K562 (cell line): ENCODE data around the gene SLC25A45. TPM values are rescaled to one million over a fixed set of nuclear protein-coding genes. Genes with fewer than 3 reads are reported as not detected.

Experiments used
- CHCHD3 ChIP-seq: fragments of 250-450 bp; sonication (Bioruptor Pico); IDR thresholded peaks from 2 replicates; pipeline ENCODE4 v2.1.2; 2022; ENCODE audit warnings: mild to moderate bottlenecking
- E2F3 ChIP-seq: fragments of 250-450 bp; sonication (Bioruptor Pico); IDR thresholded peaks from 2 replicates; pipeline ENCODE4 v1.4.0; 2020; ENCODE audit warnings: mild to moderate bottlenecking
- ESRRB ChIP-seq: fragments of 250-450 bp; sonication (Bioruptor Pico); IDR thresholded peaks from 2 replicates; pipeline ENCODE4 v1.5.0; 2020; ENCODE audit warnings: mild to moderate bottlenecking, moderate library complexity, borderline replicate concordance
- HNRNPLL ChIP-seq: fragments of 200-400 bp; formaldehyde crosslinking; IDR thresholded peaks from 2 replicates; pipeline ENCODE4 v1.6.1; 2017; ENCODE audit warnings: low read length, low read depth, mild to moderate bottlenecking; ENCODE audit not compliant: poor library complexity, severe bottlenecking
- JUN ChIP-seq, 2 experiments: sonication (generic) in 1 of 2; formaldehyde crosslinking in 1 of 2; IDR thresholded peaks; 2 replicates each; pipeline versions ENCODE4 v1.6.1 to v1.8.0; 2012 to 2022; ENCODE audit warnings: borderline replicate concordance in 2 of 2, mild to moderate bottlenecking in 2 of 2, improper control_type of control experiment in 1 of 2, low read depth in 1 of 2, low read length in 1 of 2, missing genetic modification reagents in 1 of 2
- NFXL1 ChIP-seq: fragments of 450-650 bp; formaldehyde crosslinking; IDR thresholded peaks from 2 replicates; pipeline ENCODE4 v1.4.0; 2021; ENCODE audit warnings: mild to moderate bottlenecking
- RAD21 ChIP-seq, 2 experiments: fragments of 250-450 bp in 1 of 2; fragments of 450-650 bp in 1 of 2; sonication (Bioruptor Pico) in 1 of 2; formaldehyde crosslinking in 1 of 2; IDR thresholded peaks in 1 of 2; conservative IDR thresholded peaks in 1 of 2; 2 replicates each; pipeline versions ENCODE4 v1.4.0 to v1.8.0; 2020 to 2022; ENCODE audit warnings: mild to moderate bottlenecking in 2 of 2, moderate library complexity in 1 of 2
- RBM22 ChIP-seq: fragments of 200-400 bp; formaldehyde crosslinking; IDR thresholded peaks from 2 replicates; pipeline ENCODE4 v1.6.1; 2018; ENCODE audit warnings: low read length, low read depth; ENCODE audit not compliant: poor library complexity, severe bottlenecking
- SETDB1 ChIP-seq: IDR thresholded peaks from one replicate; pipeline ENCODE4 v1.6.1; 2012; ENCODE audit warnings: low read length, control low read depth, inconsistent platforms
- SIRT6 ChIP-seq: IDR thresholded peaks from one replicate; pipeline ENCODE4 v1.6.1; 2012; ENCODE audit warnings: low read depth, mild to moderate bottlenecking, control low read depth, inconsistent platforms, low read length, moderate library complexity
- ZC3H11A ChIP-seq: IDR thresholded peaks from 2 replicates; pipeline ENCODE4 v1.6.1; 2012; ENCODE audit warnings: low read depth, low read length, improper control_type of control experiment
- ZC3H4 ChIP-seq: sonication (generic); formaldehyde crosslinking; IDR thresholded peaks from 2 replicates; pipeline ENCODE4 v1.9.0; 2021; ENCODE audit warnings: missing genetic modification reagents, borderline replicate concordance
- ZNF140 ChIP-seq: fragments of 250-450 bp; sonication (Bioruptor Pico); IDR thresholded peaks from 2 replicates; pipeline ENCODE4 v1.8.0; 2021; ENCODE audit warnings: moderate library complexity, mild to moderate bottlenecking, inconsistent platforms
- ZNF707 ChIP-seq: fragments of 250-450 bp; sonication (Bioruptor Pico); conservative IDR thresholded peaks from 2 replicates; pipeline ENCODE4 v1.8.0; 2022; ENCODE audit warnings: inconsistent platforms, mild to moderate bottlenecking, moderate library complexity
- polyA plus RNA-seq, 8 experiments: library from polyadenylated mRNA; depleted of rRNA in 4 of 8; stranded (reverse) in 5 of 8; unstranded in 3 of 8; fragments of >200 nt; fragmentation: Nextera tagmentation in 2 of 8; fragmentation: Illumina TruSeq in 1 of 8; extraction: Ambion mirVana in 2 of 8; extraction: Trizol in 1 of 8; gene quantifications; 2 replicates each; pipeline versions ENCODE4 v1.2.1 to v1.2.3, GENCODE V29; 2011 to 2014; ENCODE audit warnings: inconsistent platforms in 1 of 8, missing spikeins in 1 of 8
- total RNA-seq, 7 experiments: library from RNA; depleted of rRNA in 6 of 7; stranded (reverse); fragments of >200 nt in 6 of 7; fragmentation: Illumina TruSeq in 2 of 7; extraction: Trizol in 2 of 7; gene quantifications; 2 replicates each; pipeline versions ENCODE4 v1.2.1 to v1.2.3, GENCODE V29; 2011 to 2021; ENCODE audit warnings: low replicate concordance in 1 of 7
- TF ChIP-seq, protein P1 (sequence below), 3 experiments: fragments of 200-800 bp in 1 of 3; fragments of 250-450 bp in 1 of 3; fragments of 450-650 bp in 1 of 3; sonication (Bioruptor Pico) in 1 of 3; sonication (Bioruptor generic) in 1 of 3; formaldehyde crosslinking in 1 of 3; IDR thresholded peaks; 2 replicates each; pipeline versions ENCODE4 v1.6.1 to v1.8.0; 2016 to 2022; ENCODE audit warnings: mild to moderate bottlenecking in 2 of 3, missing genetic modification characterization in 2 of 3, missing compliant biosample characterization in 1 of 3, moderate library complexity in 1 of 3
- TF ChIP-seq, protein P2 (sequence below): fragments of 250-450 bp; sonication (Bioruptor Pico); IDR thresholded peaks from 2 replicates; pipeline ENCODE4 v1.8.0; 2022; ENCODE audit warnings: inconsistent platforms

Gene SLC25A45
- total and polyA plus RNA-seq, 9 of the 15 experiments (the other 6 are each of a cell fraction or from before 2014, with no cell fraction given) = 0.15 to 2.3 (median 0.68) TPM

DNA sequence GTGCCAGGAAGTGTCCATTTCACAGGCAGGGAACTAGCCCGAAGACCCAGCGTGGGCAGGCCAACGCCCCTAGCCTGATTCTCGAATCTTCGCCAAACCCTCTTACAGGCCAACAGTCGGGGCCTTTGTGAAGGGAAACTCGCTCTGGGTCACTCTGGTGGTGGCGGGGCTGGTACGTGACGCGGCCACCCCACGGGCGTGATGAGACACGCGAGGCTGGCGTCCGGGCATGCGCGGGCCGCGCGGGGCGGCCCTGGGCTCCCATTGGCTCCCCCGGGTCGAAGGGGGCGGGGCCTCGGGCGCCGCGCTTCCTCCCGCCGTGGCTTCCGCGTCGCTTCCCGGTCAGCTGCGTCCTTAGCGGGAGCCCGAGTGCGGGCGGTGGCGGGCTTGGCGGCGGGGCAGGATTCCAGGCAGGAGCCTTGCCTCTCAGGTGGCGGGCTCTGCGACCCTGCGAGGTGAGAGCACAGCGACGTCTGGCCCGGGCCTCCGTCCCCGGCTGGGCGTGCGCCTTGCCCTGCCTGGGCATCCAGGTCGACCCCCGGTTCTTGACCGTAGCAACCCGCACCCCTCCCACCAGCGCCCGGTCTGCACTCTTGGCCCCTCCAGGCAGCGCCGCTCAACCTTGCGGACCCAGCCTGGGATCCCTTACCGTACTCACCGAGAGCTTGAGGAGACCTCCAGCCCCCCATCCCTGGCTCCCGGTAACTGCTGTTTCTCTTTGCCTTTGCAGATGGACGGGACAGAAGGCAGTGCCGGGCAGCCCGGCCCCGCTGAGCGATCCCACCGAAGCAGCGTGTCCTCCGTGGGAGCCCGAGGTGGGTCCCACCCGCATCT is 4.1 kb upstream of the SLC25A45 start, which contains the start of gene FRMD8 (continued):
- TF ChIP-seq, protein P1, sequence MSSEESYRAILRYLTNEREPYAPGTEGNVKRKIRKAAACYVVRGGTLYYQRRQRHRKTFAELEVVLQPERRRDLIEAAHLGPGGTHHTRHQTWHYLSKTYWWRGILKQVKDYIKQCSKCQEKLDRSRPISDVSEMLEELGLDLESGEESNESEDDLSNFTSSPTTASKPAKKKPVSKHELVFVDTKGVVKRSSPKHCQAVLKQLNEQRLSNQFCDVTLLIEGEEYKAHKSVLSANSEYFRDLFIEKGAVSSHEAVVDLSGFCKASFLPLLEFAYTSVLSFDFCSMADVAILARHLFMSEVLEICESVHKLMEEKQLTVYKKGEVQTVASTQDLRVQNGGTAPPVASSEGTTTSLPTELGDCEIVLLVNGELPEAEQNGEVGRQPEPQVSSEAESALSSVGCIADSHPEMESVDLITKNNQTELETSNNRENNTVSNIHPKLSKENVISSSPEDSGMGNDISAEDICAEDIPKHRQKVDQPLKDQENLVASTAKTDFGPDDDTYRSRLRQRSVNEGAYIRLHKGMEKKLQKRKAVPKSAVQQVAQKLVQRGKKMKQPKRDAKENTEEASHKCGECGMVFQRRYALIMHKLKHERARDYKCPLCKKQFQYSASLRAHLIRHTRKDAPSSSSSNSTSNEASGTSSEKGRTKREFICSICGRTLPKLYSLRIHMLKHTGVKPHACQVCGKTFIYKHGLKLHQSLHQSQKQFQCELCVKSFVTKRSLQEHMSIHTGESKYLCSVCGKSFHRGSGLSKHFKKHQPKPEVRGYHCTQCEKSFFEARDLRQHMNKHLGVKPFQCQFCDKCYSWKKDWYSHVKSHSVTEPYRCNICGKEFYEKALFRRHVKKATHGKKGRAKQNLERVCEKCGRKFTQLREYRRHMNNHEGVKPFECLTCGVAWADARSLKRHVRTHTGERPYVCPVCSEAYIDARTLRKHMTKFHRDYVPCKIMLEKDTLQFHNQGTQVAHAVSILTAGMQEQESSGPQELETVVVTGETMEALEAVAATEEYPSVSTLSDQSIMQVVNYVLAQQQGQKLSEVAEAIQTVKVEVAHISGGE (CRISPR knock-in tag; IDR thresholded peaks at IDR 0.05) = peak in 1 of 3 experiments; percentile 46; a peak in 1 of 6 replicates
- TF ChIP-seq HNRNPLL (peak; percentile 89), JUN (IDR thresholded peaks at IDR 0.05; ENCODE audit: borderline replicate concordance, low read depth, low read length) (peak; percentile 41; the same call in 1 of the 2 replicates), JUN (CRISPR knock-in tag; IDR thresholded peaks at IDR 0.05; ENCODE audit: borderline replicate concordance) (peak; percentile 75; the same call in 1 of the 2 replicates), E2F3 (CRISPR knock-in tag) (peak; percentile 35; the same call in 1 of the 2 replicates), RBM22 (no peak), ESRRB (no peak), RAD21 (CRISPR knock-in tag; conservative IDR thresholded peaks at IDR 0.05 in 1 of 2, IDR thresholded peaks at IDR 0.05 in 1 of 2) (no peak), SIRT6 (no peak), SETDB1 (no peak), ZNF140 (CRISPR knock-in tag) (no peak), CHCHD3 (no peak), ZC3H11A (no peak), ZC3H4 (CRISPR knock-in tag) (no peak), ZNF707 (CRISPR knock-in tag) (0 out of 2 replicates have a peak, but pooled peaks have one; percentile 28), NFXL1 (no peak)
- TF ChIP-seq, protein P2, sequence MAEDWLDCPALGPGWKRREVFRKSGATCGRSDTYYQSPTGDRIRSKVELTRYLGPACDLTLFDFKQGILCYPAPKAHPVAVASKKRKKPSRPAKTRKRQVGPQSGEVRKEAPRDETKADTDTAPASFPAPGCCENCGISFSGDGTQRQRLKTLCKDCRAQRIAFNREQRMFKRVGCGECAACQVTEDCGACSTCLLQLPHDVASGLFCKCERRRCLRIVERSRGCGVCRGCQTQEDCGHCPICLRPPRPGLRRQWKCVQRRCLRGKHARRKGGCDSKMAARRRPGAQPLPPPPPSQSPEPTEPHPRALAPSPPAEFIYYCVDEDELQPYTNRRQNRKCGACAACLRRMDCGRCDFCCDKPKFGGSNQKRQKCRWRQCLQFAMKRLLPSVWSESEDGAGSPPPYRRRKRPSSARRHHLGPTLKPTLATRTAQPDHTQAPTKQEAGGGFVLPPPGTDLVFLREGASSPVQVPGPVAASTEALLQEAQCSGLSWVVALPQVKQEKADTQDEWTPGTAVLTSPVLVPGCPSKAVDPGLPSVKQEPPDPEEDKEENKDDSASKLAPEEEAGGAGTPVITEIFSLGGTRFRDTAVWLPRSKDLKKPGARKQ = no peak
